ENCODE measurements around the gene DENND6B. TPM values are rescaled to one million over a fixed set of nuclear protein-coding genes. Genes with fewer than 3 reads are reported as not detected.

Gene DENND6B
- polyA plus RNA-seq, 1 experiment = 8.2 TPM

DNA sequence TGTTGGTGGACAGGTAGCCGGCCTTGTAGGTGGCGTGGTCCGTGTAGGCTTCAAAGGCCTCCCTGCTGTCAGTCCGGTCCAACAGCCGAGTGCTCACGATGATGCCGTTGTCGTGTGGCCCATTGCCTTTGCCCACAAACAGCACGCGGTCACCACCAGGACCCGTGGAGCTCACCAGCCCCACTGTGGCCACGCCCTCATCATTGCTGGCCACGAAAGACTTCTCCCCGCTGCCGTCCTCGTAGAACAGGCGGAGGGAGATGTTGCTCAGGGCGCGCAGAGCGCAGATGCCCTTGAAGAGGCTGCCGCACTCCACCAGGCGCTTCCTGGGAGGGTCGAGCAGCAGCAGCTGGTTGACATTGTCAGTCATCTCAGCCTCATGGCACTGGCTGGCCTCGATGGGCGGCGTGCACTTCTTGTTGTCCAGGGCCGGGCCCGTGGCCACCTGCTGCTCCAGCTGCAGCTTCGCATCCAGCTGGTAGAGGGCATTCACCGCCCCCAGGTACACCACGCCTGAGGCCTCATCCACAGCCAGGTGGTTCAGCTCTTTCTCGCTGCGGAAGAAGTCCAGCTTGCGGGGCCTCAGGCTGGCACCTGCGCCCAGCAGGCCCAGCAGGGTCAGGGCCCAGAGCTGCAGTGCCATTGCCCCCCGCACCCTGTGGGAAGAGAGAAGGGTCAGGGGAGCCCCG lies 36.7 kb downstream of the DENND6B start:
- Histone ChIP-seq H3K36me3 (ENCODE audit: control insufficient read depth, insufficient read depth, low read length) (peaks cover 56% of the 10 kb centered on the region), H3K27me3 (ENCODE audit: control insufficient read depth, insufficient read depth, low read length) (no peaks in the 10 kb centered on the region), H3K4me3 (ENCODE audit: low read depth, low read length) (no peak overlapping the region)
- POLR2A ChIA-PET = no interaction called here
- CTCF ChIA-PET = interaction anchor here (0.9 to 1.2 kb wide), 2 partner anchors 37 to 49 kb away, joined by 3 to 4 read pairs; partner anchors contain the start of gene DENND6B
- no peak for TF ChIP-seq CTCF (IDR thresholded peaks at IDR 0.05; ENCODE audit: insufficient read depth, low read depth, low read length)
- no peak for DNase-seq (ENCODE audit: low read depth)

DNA sequence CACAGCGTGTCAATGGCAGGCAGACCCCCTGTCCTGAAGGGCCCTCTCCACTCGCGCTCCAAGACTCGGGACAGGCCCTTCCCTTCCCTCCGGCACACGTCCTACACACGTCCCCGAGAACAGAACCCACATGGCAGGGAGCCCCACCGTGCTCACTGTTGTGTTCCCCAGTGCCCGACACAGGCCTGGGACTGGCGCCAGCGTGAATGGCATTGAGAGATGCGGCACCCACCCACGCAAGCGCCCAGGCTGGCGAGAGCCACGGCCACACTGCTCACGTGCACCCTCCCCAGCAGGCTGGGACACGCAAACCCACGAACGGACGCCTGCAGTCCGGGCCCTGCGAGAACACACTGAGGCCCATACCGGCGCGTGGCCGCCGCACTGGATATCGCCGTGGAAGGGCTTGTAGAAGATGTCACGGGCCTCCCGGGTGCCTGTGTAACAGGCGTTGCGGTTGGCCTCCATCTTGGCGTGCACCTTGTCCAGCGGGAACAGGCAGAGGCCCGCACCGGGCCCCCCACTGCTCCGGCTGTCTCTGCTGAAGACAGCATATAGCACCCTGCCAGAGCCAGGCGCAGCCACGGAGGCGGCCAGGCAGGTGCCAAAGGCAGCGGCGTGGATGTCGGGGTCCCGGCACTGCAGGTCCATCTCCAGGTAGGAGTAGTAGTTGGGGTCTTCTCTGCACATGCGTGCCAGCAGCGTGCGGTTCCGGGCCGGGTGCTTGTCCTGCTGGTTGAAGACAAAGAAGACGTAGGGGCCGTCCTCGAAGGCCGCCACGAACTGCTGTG lies 37.5 kb downstream of the DENND6B start:
- POLR2A ChIA-PET = no interaction called here
- Histone ChIP-seq H3K36me3 (ENCODE audit: control insufficient read depth, insufficient read depth, low read length) (peaks cover 54% of the 10 kb centered on the region), H3K4me3 (ENCODE audit: low read depth, low read length) (no peak overlapping the region), H3K27me3 (ENCODE audit: control insufficient read depth, insufficient read depth, low read length) (no peaks in the 10 kb centered on the region)
- TF ChIP-seq CTCF (IDR thresholded peaks at IDR 0.05; ENCODE audit: insufficient read depth, low read depth, low read length) = no peak
- CTCF ChIA-PET = interaction anchor here (1.4 kb wide), 1 partner anchor 13 kb away, joined by 6 read pairs; no protein-coding TSS in a partner anchor
- DNase-seq (ENCODE audit: low read depth) = no peak

DNA sequence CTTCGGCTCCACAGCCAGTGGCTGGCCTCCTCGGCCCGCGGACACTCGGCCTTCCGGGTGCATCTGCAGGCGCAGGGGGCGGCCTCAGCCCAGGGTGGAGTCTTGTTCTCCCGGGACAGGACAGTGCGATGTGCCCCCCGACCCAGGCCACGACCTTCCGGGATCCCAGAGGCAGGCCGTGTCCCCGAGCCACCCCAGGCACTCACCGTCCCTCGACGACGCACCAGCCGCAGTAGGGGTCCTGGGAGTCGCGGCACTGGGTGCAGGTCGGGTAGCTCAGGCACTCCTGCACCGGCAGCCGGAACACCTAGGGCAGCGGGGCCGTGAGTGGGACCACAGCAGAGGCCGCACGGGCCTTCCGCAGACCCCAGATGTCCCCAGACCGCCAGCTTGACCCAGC lies 39.1 kb downstream of the DENND6B start:
- no peak overlapping the region for H3K4me3 ChIP-seq (ENCODE audit: low read depth, low read length)
- no peak for DNase-seq (ENCODE audit: low read depth)
- peaks cover 61% of the 10 kb centered on the region for H3K36me3 ChIP-seq (ENCODE audit: control insufficient read depth, insufficient read depth, low read length)
- CTCF ChIA-PET = interaction anchor here (0.8 to 1.4 kb wide), 2 partner anchors 11 to 39 kb away, joined by 3 to 6 read pairs; partner anchors contain the start of gene DENND6B
- no peak for TF ChIP-seq CTCF (IDR thresholded peaks at IDR 0.05; ENCODE audit: insufficient read depth, low read depth, low read length)
- H3K27me3 ChIP-seq (ENCODE audit: control insufficient read depth, insufficient read depth, low read length) = no peaks in the 10 kb centered on the region
- POLR2A ChIA-PET = no interaction called here

DNA sequence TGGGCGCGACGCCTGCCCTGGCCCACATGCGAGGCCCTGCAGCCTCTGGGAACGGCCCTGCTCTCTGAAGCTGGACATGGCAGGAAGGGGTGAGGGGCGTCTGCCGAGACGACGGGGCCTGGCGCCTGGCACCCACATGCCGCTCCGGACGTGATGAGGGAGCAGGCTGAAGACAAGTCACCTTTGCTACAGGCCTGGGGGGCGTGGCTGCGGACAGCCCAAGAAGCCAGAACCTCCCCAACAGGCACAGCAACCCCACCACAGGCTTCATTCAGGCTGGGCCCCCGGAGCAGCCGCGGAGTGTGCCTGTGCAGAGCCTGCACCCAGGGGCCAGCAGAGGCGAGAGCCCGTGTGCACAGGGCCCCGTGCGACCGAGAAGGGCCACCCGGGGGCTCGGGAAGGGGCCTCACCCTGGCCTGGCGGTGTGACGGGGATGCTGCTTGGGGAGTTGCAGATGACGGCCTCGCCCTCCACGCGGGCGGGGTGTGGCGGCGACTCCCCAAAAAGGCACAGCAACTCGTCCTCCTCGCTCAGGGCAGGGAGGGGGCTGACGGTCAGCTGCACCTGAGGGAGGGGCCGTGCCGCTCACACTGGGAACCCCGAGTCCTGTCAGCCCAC lies 40.0 kb downstream of the DENND6B start:
- H3K27me3 ChIP-seq (ENCODE audit: control insufficient read depth, insufficient read depth, low read length) = no peaks in the 10 kb centered on the region
- DNase-seq (ENCODE audit: low read depth) = no peak
- POLR2A ChIA-PET = no interaction called here
- no peak overlapping the region for H3K4me3 ChIP-seq (ENCODE audit: low read depth, low read length)
- no peak for TF ChIP-seq CTCF (IDR thresholded peaks at IDR 0.05; ENCODE audit: insufficient read depth, low read depth, low read length)
- CTCF ChIA-PET = no interaction called here
- peaks cover 68% of the 10 kb centered on the region for H3K36me3 ChIP-seq (ENCODE audit: control insufficient read depth, insufficient read depth, low read length)

GRCh38 chr22:50286275-50286674 lies 40.5 kb downstream of the DENND6B start:
- Histone ChIP-seq H3K36me3 (ENCODE audit: control insufficient read depth, insufficient read depth, low read length) (peaks cover 72% of the 10 kb centered on the region), H3K27me3 (ENCODE audit: control insufficient read depth, insufficient read depth, low read length) (no peaks in the 10 kb centered on the region), H3K4me3 (ENCODE audit: low read depth, low read length) (no peak overlapping the region)
- no peak for TF ChIP-seq CTCF (IDR thresholded peaks at IDR 0.05; ENCODE audit: insufficient read depth, low read depth, low read length)
- CTCF ChIA-PET = no interaction called here
- no peak for DNase-seq (ENCODE audit: low read depth)
- POLR2A ChIA-PET = no interaction called here
